DOHH2 (cell line): Measurements from ENCODE around the gene KCNJ11.

Experiments used
- H3F3A ChIP-seq: fragments of 200-600 bp; sonication (generic), shearing (Covaris generic); 2 replicates; pipeline ENCODE4 v1.6.0; 2016; ENCODE audit warnings: antibody characterized with exemption, mild to moderate bottlenecking; ENCODE audit not compliant: control insufficient read depth, insufficient read depth
- H3K27ac ChIP-seq: fragments of 200-600 bp; sonication (generic); 2 replicates; pipeline ENCODE4 v1.5.1; 2014; ENCODE audit warnings: low read depth, mild to moderate bottlenecking, low read length, moderate library complexity
- H3K27me3 ChIP-seq: fragments of 200-600 bp; sonication (generic); 2 replicates; pipeline ENCODE4 v1.6.1; 2014; ENCODE audit warnings: mild to moderate bottlenecking, low read length, mixed read lengths; ENCODE audit not compliant: control insufficient read depth
- H3K36me3 ChIP-seq: fragments of 200-600 bp; sonication (generic); 2 replicates; pipeline ENCODE4 v1.6.1; 2014; ENCODE audit warnings: mild to moderate bottlenecking, low read length, moderate library complexity, mixed read lengths; ENCODE audit not compliant: control insufficient read depth
- H3K4me1 ChIP-seq: fragments of 200-600 bp; sonication (generic); 2 replicates; pipeline ENCODE4 v1.6.1; 2014; ENCODE audit warnings: mild to moderate bottlenecking, low read length, mixed read lengths; ENCODE audit not compliant: control insufficient read depth
- H3K4me2 ChIP-seq: fragments of 200-600 bp; sonication (generic); 2 replicates; pipeline ENCODE4 v1.6.0; 2014; ENCODE audit warnings: mild to moderate bottlenecking, low read length, moderate library complexity
- H3K4me3 ChIP-seq: fragments of 200-600 bp; sonication (generic); 2 replicates; pipeline ENCODE4 v1.5.1; 2014; ENCODE audit warnings: mild to moderate bottlenecking, low read length, mixed read lengths
- H3K79me2 ChIP-seq: fragments of 200-600 bp; sonication (generic); 2 replicates; pipeline ENCODE4 v1.6.1; 2014; ENCODE audit warnings: mild to moderate bottlenecking, low read length, mixed read lengths; ENCODE audit not compliant: control insufficient read depth
- H3K9me2 ChIP-seq: fragments of 200-600 bp; sonication (generic); replicated peaks from 2 replicates; pipeline ENCODE4 v1.6.1; 2014; ENCODE audit warnings: mild to moderate bottlenecking, low read length, mixed read lengths; ENCODE audit not compliant: control insufficient read depth
- H3K9me3 ChIP-seq: fragments of 200-600 bp; sonication (generic); 2 replicates; pipeline ENCODE4 v1.6.1; 2014; ENCODE audit warnings: antibody characterized with exemption, low read length, mixed read lengths; ENCODE audit not compliant: control insufficient read depth, insufficient read depth
- H4K20me1 ChIP-seq: fragments of 200-600 bp; sonication (generic); 2 replicates; pipeline ENCODE4 v1.6.0; 2014; ENCODE audit warnings: low read depth, mild to moderate bottlenecking, antibody characterized with exemption, low read length, moderate library complexity; ENCODE audit not compliant: control insufficient read depth, insufficient read depth
- EZH2phosphoT487 ChIP-seq: fragments of 200-600 bp; sonication (generic); IDR thresholded peaks from 2 replicates; pipeline ENCODE4 v1.6.1; 2017; ENCODE audit warnings: borderline replicate concordance, mild to moderate bottlenecking, antibody characterized with exemption, low read length, moderate library complexity, mixed read lengths
- TF ChIP-seq, protein P1 (sequence below): fragments of 200-600 bp; sonication (generic); IDR thresholded peaks from one replicate; pipeline ENCODE4 v1.5.1; 2014; ENCODE audit warnings: antibody characterized with exemption, mild to moderate bottlenecking, low read depth, low read length; ENCODE audit not compliant: poor library complexity, severe bottlenecking

The KCNJ11 gene

DNA sequence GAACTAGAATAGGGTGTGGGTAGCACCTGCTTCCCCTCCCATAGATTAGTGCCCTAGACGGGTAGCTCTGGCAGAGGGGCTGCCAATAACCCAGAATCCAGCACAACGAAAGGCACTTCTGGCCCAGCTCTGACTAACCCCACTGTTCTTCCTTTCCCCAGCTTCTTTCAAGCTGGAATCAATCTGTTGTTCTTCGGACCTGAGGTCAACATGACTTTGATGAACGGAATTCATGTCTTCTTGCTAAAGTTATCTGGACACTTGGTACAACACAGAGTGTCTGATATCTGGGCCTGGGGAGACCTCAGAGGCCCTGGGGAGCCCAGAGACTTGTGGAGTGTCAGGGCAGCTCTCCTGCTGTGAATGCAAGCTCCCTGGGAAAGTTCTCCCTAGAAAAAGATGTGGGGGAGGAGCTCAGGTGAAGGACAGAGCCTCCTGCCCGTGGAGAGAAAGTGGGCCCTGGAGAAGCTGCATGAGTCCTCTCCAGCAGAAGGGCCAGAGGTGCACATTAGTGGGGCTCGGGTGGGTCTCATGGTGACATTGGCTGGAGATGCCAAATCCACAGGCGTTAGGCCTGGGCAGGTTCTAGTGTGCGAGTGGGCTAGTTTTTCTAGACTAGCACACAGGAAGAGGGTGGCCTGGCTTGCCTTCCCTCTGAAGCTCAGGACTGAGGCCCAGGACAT lies 6.3 kb downstream of the KCNJ11 start:
- 0 out of 2 replicates have a peak, but pooled peaks cover 4% of the 10 kb centered on the region for H4K20me1 ChIP-seq
- no peak overlapping the region for H3K4me3 ChIP-seq
- peaks cover 13% of the 10 kb centered on the region for H3K4me1 ChIP-seq
- H3F3A ChIP-seq, result peaks cover 7% of the 10 kb centered on the region; the same call in 1 of the 2 replicates
- no peaks in the 10 kb centered on the region for H3K27me3 ChIP-seq
- H3K79me2 ChIP-seq, result no peaks in the 10 kb centered on the region
- peaks cover 47% of the 10 kb centered on the region for H3K36me3 ChIP-seq
- H3K9me3 ChIP-seq, result no peaks in the 10 kb centered on the region
- H3K27ac ChIP-seq, result no peak overlapping the region
- no peak for TF ChIP-seq EZH2phosphoT487
- TF ChIP-seq, protein P1, sequence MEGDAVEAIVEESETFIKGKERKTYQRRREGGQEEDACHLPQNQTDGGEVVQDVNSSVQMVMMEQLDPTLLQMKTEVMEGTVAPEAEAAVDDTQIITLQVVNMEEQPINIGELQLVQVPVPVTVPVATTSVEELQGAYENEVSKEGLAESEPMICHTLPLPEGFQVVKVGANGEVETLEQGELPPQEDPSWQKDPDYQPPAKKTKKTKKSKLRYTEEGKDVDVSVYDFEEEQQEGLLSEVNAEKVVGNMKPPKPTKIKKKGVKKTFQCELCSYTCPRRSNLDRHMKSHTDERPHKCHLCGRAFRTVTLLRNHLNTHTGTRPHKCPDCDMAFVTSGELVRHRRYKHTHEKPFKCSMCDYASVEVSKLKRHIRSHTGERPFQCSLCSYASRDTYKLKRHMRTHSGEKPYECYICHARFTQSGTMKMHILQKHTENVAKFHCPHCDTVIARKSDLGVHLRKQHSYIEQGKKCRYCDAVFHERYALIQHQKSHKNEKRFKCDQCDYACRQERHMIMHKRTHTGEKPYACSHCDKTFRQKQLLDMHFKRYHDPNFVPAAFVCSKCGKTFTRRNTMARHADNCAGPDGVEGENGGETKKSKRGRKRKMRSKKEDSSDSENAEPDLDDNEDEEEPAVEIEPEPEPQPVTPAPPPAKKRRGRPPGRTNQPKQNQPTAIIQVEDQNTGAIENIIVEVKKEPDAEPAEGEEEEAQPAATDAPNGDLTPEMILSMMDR, result no peak
- no peak overlapping the region for H3K4me2 ChIP-seq
- no peaks in the 10 kb centered on the region for H3K9me2 ChIP-seq

DNA sequence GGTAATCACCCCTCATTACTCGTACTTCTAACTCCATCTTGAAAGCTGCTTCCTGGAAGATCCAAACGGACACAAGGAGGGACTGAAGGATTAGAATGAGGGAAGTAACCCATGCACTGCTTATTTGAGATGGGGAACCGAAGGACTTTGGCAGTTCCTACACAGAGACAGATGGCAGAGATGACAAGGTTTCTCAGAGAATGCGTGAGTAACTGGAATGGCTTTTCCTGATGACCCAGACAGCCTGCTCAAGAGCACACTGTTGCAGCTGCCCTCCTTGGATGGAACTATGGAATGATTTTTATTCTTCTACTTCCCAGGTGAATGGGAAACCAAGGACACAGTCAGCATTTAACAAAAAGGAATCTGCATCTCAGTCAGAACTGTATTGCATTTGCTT lies 7.3 kb downstream of the KCNJ11 start:
- Histone ChIP-seq H3K27me3 (no peaks in the 10 kb centered on the region), H3K9me3 (no peaks in the 10 kb centered on the region), H3K27ac (no peak overlapping the region), H3K4me1 (peaks cover 3% of the 10 kb centered on the region), H3K4me2 (no peak overlapping the region), H3K9me2 (no peaks in the 10 kb centered on the region), H3K79me2 (no peaks in the 10 kb centered on the region), H3K36me3 (peaks cover 57% of the 10 kb centered on the region), H3F3A (peaks cover 7% of the 10 kb centered on the region; the same call in 1 of the 2 replicates), H3K4me3 (no peak overlapping the region), H4K20me1 (0 out of 2 replicates have a peak, but pooled peaks cover 4% of the 10 kb centered on the region)
- TF ChIP-seq, protein P1, result no peak
- TF ChIP-seq EZH2phosphoT487, result no peak

DNA sequence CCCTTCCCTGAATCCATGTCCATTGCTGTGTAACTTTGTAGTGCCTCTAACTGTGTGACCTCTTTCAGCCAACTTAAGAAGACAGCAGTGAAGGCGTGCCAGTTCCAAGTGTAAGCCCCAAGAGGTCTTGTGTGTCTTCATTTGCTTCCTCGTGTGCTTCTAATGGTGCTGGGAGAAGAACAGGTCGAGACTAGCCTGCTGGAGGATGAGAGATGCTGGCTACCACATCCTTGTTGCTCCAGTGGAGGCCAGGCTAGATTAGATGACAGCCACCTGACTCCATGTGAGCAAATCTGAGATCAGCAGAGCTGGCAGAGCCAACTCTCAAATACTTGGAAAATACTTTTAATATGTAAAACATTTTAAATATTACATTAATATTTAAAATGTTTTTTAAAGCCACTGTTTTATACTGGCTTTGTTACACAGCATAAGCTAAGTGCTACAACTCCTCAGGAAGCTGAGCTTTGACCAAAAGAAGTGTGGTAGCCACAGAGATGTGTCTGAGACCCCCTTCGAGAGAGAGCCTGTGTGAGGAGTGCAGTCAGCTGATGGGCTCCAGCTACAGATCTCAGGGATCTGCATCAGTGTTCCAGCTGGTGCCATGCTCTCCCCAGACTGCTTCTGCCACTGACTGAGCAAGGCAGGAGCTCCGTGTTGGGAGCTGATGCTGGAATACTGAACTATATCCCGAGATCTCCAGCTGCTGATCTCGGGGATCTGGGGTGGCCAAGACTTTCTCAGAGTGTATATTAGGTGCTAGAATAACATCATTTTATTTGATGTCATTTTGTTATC lies 8.9 kb downstream of the KCNJ11 start:
- H3K4me2 ChIP-seq, result no peak overlapping the region
- H3K36me3 ChIP-seq, result peaks cover 73% of the 10 kb centered on the region
- no peak overlapping the region for H3K4me3 ChIP-seq
- H3K9me3 ChIP-seq, result no peaks in the 10 kb centered on the region
- no peaks in the 10 kb centered on the region for H3K9me2 ChIP-seq
- no peak for TF ChIP-seq EZH2phosphoT487
- TF ChIP-seq, protein P1, result no peak
- no peaks in the 10 kb centered on the region for H3K79me2 ChIP-seq
- H3K27ac ChIP-seq, result no peak overlapping the region
- no peaks in the 10 kb centered on the region for H3K4me1 ChIP-seq
- H4K20me1 ChIP-seq, result 0 out of 2 replicates have a peak, but pooled peaks cover 4% of the 10 kb centered on the region
- peaks cover 7% of the 10 kb centered on the region; the same call in 1 of the 2 replicates for H3F3A ChIP-seq
- no peaks in the 10 kb centered on the region for H3K27me3 ChIP-seq
